Activated naive CD8-positive, alpha-beta T cell treated with anti-CD3 and anti-CD28 coated beads, Interleukin-2, amount 50 U/mL, for 16 hours (primary cell): ENCODE results near the gene USP12.
"Not testable (repeated sequence)": the region's sequence is repeated elsewhere in the genome, so short reads cannot be mapped to it uniquely, and the experiment has no call there.

Source experiments
- DNase-seq: peaks from one replicate; pipeline ENCODE4 v3.0.0-alpha.2; 2020; ENCODE audit warnings: low read depth, low spot score

Gene USP12

DNA sequence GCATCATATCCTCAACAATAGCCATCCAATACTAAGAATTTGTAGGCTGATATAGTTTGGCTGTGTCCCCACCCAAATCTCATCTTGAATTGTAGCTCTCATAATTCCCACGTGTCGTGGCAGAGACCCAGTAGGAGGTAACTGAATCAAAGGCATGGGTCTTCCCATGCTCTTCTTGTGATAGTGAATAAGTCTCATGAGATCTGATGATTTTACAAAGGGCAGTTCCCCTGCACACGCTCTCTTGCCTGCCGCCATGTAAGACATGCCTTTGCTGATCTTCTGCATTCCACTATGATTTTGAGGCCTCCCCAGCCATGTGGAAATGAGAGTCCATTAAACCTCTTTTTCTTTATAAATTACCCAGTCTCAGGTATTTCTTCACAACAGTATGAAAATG lies 48.2 kb downstream of the USP12 start:
- DNase-seq, result not testable (repeated sequence)

GRCh38 chr13:27122036-27122435 lies 49.6 kb downstream of the USP12 start:
- DNase-seq, result no peak

DNA sequence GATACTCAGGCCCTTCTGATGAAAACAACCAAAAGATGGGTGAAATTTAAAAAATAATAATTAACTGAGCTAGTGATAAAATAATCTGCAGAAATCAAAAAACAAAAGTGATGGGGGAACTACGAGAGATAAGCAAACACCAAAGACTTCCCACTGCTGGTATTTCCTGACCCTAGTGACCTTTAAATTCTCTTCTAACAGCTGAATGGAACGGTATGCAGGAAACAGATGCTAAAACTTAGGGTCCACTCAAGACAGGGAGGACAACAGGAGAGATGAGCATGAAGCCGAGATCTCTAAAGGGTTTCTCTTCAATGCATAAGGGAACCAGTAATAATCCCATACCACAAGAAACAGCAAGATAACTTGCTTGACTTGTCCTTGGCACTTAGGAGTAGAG lies 50.8 kb downstream of the USP12 start:
- DNase-seq, result no peak

DNA sequence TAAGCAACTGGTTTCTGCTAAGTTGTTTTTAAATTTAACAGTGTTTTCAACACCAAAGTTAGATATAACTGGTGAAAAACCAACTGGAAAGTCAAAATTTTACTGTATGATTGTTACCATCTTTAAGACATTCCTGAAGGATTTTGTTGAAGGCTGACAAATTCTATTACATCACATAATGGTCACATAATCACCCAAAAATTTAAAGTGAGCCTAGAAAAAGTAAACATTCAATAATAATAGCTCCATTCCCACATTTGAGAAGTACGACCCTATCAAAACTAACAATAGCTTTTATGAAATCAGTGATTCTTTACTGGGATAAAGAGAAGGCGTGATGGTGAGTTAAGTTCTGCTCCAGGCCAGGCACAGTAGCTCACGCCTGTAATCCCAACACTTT lies 51.6 kb downstream of the USP12 start:
- no peak for DNase-seq

DNA sequence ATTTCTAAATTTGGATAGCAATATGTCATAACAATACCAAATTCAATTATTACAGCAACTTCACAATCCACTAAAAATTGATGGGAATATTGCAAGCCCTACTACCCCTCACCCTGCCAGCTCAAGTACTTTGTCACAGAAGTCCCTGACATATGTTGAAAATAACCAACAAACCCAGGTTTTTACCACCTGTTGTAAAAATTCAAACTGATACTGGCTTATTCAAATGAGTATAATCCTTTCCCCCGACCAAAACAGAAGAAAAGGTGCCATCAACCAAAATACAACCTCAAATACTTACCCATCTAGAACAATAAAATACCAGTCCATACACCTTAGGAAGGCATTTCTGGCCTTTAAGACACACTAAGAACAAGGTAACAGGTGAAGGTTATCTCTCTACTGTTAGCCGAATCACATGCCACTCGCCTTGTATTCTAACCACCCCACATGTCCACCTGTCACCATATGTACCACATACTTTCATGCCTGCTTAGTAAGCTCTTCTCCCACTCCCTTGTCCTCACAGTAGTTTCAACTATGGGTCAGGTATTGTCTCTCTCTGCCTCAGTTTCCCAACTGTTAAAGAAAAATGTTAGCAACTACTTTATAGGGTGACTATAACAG lies 53.1 kb downstream of the USP12 start:
- DNase-seq, result no peak

DNA sequence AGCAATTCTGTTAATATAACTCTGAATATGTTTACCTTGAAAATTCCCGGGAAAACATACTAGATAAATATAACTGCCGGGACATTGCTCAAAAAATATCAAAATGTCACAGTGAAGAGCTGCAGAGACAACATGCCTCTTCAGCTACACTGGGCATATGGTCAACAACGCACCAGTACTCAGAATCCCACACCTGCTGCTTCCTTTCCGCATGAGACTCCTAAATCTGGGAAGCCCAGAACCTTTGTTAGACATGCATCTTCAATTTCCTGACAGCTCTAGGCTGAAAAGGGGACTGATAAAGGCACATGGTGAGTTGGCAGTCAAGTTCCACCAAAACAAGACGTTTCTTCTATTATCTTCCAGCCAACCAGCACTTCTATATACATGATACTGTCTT lies 53.7 kb downstream of the USP12 start:
- no peak for DNase-seq

- DNase-seq, result no peak
Observed at GRCh38 chr13:27117158-27117557, 54.5 kb downstream of the USP12 start.

DNA sequence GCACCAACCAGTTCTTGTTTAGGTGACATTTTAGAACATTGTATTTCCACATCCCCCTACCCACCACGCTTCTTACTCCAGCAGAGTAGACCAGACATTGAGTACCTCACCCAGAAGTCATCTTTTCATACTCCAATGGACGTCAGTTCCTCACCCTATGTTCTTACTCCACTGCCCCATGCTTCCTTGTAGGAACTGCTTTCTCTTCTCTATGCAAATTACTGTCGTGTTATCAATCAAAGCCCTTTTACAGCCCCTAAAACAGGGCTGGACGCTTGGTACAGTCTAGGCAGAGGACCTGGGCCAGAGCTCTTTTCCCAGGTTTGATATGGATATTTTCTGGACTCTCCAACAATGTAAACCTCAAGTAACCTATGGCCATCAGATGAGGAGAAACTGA lies 58.2 kb downstream of the USP12 start:
- no peak for DNase-seq

- DNase-seq, result no peak
Observed at GRCh38 chr13:27112006-27112405, 59.6 kb downstream of the USP12 start.

DNA sequence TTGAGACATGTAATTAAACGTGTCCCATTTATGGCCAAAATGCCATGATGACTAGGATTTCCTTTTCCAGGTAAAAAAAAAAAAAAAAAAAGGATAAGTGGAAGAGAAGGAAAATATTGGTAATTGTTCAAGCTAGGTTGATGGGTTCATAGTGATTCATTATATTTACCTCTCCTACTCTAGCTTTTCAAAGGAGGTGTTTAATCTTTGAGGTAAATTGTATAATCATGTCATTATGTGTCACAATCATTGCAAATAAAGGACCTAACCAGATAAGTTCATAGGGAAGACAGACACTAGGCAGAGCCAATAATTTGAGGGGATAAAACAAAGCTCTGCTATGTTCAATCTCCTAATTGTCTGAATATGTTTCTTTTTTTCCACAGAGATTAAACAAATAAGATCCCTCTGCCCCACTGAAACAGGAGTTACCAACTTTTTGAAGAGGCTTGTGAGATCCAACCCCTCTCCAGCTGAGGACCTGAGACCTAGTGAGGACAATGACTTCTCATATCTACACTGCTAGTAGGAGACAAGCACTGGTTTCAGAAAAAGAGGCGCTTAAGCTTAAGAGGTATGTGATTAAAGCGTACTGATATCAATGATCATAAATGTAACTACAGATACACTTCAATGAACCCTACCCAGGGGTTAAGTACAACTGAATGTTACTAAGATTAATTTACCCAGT lies 61.4 kb downstream of the USP12 start:
- no peak for DNase-seq

DNA sequence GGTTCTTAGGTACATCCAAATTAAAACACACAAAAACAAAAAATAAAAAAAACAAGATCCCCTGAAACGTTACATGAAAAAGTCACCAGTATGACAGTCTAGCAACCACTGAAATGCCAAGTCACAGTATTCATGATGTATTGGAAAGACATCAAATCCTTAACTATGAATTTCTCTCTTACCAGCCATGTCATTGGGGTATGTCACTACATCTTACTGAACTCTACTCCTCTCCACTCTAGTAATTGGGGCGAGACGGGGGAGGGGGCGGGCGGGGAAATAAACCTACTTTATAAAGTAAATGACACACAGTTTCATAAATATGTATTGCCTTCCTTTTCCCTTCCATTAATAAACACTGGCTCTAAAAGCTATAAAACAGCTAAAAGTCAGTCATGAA lies 65.5 kb downstream of the USP12 start:
- no peak for DNase-seq

GRCh38 chr13:27104606-27105005 lies 67.0 kb downstream of the USP12 start:
- DNase-seq, result no peak

- DNase-seq, result no peak
Observed at GRCh38 chr13:27101847-27102246, 69.8 kb downstream of the USP12 start.

- DNase-seq, result no peak
Observed at GRCh38 chr13:27101289-27101688, 70.3 kb downstream of the USP12 start.

GRCh38 chr13:27097691-27098090 lies 73.9 kb downstream of the USP12 start:
- no peak for DNase-seq

- DNase-seq, result no peak
Observed at GRCh38 chr13:27091451-27091850, 80.2 kb downstream of the USP12 start.

GRCh38 chr13:27088619-27089018 lies 83.0 kb downstream of the USP12 start:
- no peak for DNase-seq

DNA sequence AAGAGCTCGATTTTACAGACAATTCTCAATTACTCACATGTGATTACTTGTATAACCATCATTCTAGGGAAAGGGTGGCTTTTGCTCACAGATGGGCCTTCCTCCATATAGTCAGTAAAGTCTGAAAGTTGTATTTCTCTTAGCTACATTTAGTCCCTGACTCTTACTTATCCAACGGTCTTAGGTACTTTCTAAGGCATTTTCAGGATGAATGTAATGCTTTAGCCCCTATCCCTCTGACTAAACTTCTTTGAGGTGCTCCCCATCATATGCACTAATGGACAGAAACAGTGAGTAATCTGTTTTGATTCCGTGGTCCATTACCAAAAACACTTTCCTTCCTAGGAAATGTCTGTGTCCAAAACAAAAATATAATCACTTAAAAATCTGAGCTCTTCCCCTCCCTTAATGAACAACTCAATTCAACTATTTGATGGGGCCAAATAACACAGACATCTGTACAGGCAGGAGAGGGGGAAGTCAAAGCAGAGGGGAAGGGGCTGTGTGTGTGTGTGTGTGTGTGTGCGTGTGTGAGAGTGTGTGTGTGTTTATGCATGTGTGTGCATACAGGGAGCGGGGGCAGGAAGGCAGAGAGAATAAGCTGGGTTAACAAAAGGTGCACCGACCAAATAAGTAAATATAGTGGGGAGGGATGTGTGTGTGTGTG lies 84.9 kb downstream of the USP12 start:
- DNase-seq, result no peak

GRCh38 chr13:27083183-27083582 lies 88.4 kb downstream of the USP12 start:
- DNase-seq, result no peak

GRCh38 chr13:27081893-27082679 lies 89.5 kb downstream of the USP12 start:
- no peak for DNase-seq

- no peak for DNase-seq
Observed at GRCh38 chr13:27080018-27080948, 91.3 kb downstream of the USP12 start.
